HepG2 (cell line): ENCODE data around the gene SRSF3. TPM values are rescaled to one million over a fixed set of nuclear protein-coding genes. Genes with fewer than 3 reads are reported as not detected.

ENCODE experiments used
- AGO1 ChIP-seq: fragments of 200-400 bp; formaldehyde crosslinking; IDR thresholded peaks from 2 replicates; pipeline ENCODE4 v1.6.1; 2017; ENCODE audit warnings: mild to moderate bottlenecking, low read depth, low read length, moderate library complexity; ENCODE audit not compliant: poor library complexity, severe bottlenecking
- CCAR2 ChIP-seq: fragments of 200-400 bp; formaldehyde crosslinking; optimal IDR thresholded peaks from 2 replicates; pipeline ENCODE3; 2018; ENCODE audit warnings: low read depth, mild to moderate bottlenecking, low read length, moderate library complexity
- DZIP1 ChIP-seq: sonication (generic); formaldehyde crosslinking; IDR thresholded peaks from 2 replicates; pipeline ENCODE4 v1.5.0; 2020; ENCODE audit warnings: mild to moderate bottlenecking, missing genetic modification reagents
- HOXA7 ChIP-seq: sonication (generic); formaldehyde crosslinking; IDR thresholded peaks from 2 replicates; pipeline ENCODE4 v1.8.1; 2022; ENCODE audit warnings: mild to moderate bottlenecking, missing genetic modification reagents, moderate library complexity
- KLF15 ChIP-seq: sonication (generic); formaldehyde crosslinking; IDR thresholded peaks from 2 replicates; pipeline ENCODE4 v1.8.1; 2023; ENCODE audit warnings: borderline replicate concordance, mild to moderate bottlenecking, inconsistent platforms, missing genetic modification reagents, mixed read lengths
- MTA3 ChIP-seq: sonication (generic); formaldehyde crosslinking; IDR thresholded peaks from 2 replicates; pipeline ENCODE4 v1.4.0; 2020; ENCODE audit warnings: missing genetic modification reagents
- NFYC ChIP-seq: IDR thresholded peaks from 2 replicates; pipeline ENCODE4 v1.6.1; 2016; ENCODE audit warnings: missing genetic modification reagents, missing compliant biosample characterization
- TEAD3 ChIP-seq: optimal IDR thresholded peaks from 2 replicates; pipeline ENCODE3; 2016; ENCODE audit warnings: borderline replicate concordance
- ZBTB49 ChIP-seq: sonication (generic); formaldehyde crosslinking; IDR thresholded peaks from 2 replicates; pipeline ENCODE4 v1.4.0; 2020; ENCODE audit warnings: missing genetic modification reagents, borderline replicate concordance
- ZNF207 ChIP-seq: fragments of 450-650 bp; IDR thresholded peaks from 2 replicates; pipeline ENCODE4 v1.6.1; 2016; ENCODE audit warnings: antibody characterized with exemption, borderline replicate concordance
- ZNF318 ChIP-seq: sonication (generic); formaldehyde crosslinking; IDR thresholded peaks from 2 replicates; pipeline ENCODE4 v1.4.0; 2020; ENCODE audit warnings: mild to moderate bottlenecking, missing genetic modification reagents
- polyA plus RNA-seq, 8 experiments: library from polyadenylated mRNA; depleted of rRNA in 3 of 8; stranded (reverse) in 7 of 8; unstranded in 1 of 8; fragments of >200 nt; fragmentation: Illumina TruSeq in 4 of 8; extraction: Trizol in 4 of 8; gene quantifications; 2 replicates each; pipeline versions ENCODE4 v1.2.1 to v1.2.3, GENCODE V29; 2011 to 2016; ENCODE audit warnings: low read depth in 4 of 8, missing spikeins in 1 of 8, mixed read lengths in 1 of 8; ENCODE audit not compliant: insufficient read depth in 1 of 8
- total RNA-seq, 5 experiments: library from RNA; depleted of rRNA; stranded (reverse); fragments of >200 nt; fragmentation: Illumina TruSeq; extraction: Trizol; gene quantifications; 2 replicates each; pipeline ENCODE4 v1.2.3, GENCODE V29; 2016; ENCODE audit warnings: low read depth in 1 of 5

The SRSF3 gene
- total and polyA plus RNA-seq, 2 of the 13 experiments (the other 11 are each of a cell fraction or from before 2014, with no cell fraction given): 206 to 684 TPM

- TF ChIP-seq ZNF318 (no peak), ZNF207 (no peak), KLF15 (CRISPR knock-in tag) (no peak), NFYC (CRISPR knock-in tag) (no peak), CCAR2 (no peak), MTA3 (no peak), DZIP1 (CRISPR knock-in tag) (no peak), HOXA7 (CRISPR knock-in tag) (no peak), ZBTB49 (no peak), AGO1 (no peak), TEAD3 (CRISPR knock-in tag) (peak; percentile 82)
Observed at GRCh38 chr6:36566418-36566905, 27.7 kb upstream of the SRSF3 start (continued).
